Ishikawa (cell line): ENCODE results near the gene SPAG9.

ENCODE experiments used
- CREB1 ChIP-seq: IDR thresholded peaks from 2 replicates; pipeline ENCODE4 v1.6.1; 2012; ENCODE audit warnings: low read depth
- EP300 ChIP-seq: IDR thresholded peaks from 2 replicates; pipeline ENCODE4 v1.6.1; 2012; ENCODE audit warnings: borderline replicate concordance
- NFIC ChIP-seq: IDR thresholded peaks from 2 replicates; pipeline ENCODE4 v1.6.1; 2012
- USF1 ChIP-seq: IDR thresholded peaks from 2 replicates; pipeline ENCODE4 v1.6.1; 2012
- YY1 ChIP-seq: IDR thresholded peaks from 2 replicates; pipeline ENCODE4 v1.6.1; 2012; ENCODE audit warnings: low read depth

- TF ChIP-seq CREB1 (no peak), EP300 (no peak), USF1 (no peak), NFIC (no peak), YY1 (no peak)
Observed at GRCh38 chr17:50986989-50987660, 133.5 kb downstream of the SPAG9 start.
